ENCODE results near the gene WIPI1.
"Not testable (repeated sequence)": the region's sequence is repeated elsewhere in the genome, so short reads cannot be mapped to it uniquely, and the experiment has no call there.

Gene WIPI1, protein sequence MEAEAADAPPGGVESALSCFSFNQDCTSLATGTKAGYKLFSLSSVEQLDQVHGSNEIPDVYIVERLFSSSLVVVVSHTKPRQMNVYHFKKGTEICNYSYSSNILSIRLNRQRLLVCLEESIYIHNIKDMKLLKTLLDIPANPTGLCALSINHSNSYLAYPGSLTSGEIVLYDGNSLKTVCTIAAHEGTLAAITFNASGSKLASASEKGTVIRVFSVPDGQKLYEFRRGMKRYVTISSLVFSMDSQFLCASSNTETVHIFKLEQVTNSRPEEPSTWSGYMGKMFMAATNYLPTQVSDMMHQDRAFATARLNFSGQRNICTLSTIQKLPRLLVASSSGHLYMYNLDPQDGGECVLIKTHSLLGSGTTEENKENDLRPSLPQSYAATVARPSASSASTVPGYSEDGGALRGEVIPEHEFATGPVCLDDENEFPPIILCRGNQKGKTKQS

DNA sequence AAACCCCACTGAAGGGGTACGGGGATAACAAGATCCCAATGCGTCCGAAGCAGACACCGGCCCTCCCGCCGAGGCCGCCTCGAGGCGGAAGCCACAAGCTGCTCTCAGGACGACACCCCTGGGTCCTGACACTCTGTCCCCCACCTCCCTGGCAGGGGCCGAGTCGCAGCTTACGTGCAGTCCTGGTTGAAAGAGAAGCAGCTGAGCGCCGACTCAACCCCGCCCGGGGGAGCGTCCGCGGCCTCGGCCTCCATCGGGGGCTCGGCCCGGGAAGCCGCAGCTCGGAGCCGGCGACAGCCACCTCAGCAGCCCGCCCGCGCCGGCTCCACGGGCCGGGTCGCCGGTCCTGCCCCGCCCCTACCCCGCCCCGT is at the start of gene WIPI1:
TSS of gene WIPI1 (minus strand) at position 329 of the 371 bp plus-strand sequence. CDS start at position 254, 75 bp downstream.
- DNase-seq (ENCODE audit: low spot score) (no peak), FAIRE-seq (no peak)

DNA sequence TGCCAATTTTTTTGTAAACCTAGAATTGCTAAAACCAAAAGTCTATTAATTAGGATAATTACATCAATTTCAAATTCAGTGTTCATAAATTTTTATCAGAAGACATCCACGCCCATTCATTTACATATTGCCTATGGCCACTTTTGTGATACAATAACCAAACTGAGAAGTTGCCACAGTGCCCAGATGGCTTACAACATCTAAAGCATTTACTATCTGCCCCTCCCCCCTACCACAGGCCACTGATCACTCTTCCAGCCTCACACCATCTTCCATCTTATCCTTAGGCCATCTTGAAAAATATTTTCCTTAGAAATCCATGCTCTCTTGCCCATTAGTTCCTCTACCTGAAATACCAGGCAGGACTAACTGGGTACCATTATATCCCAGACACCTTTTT is 48.7 kb upstream of the WIPI1 start:
- no peak for FAIRE-seq

DNA sequence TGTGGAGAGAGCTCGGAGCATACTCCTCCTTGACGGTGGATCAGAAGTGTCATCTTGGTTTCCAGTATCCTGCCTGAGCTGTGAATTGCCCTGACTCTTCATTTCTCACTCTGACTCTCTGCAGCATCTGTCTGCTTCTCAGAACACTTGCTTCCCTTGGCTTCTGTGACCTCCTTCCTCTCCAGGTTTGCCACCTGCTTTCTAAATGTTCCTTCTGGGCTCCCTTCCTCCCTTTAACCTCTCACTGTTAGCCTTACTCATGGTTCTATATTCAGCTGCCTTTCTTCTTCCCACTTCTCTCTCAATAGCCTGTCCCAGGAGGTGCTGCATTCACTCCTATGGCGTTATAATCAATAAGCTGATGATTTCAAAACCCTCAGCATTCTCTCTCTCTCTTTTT is 43.8 kb upstream of the WIPI1 start:
- FAIRE-seq (no peak), DNase-seq (ENCODE audit: low spot score) (no peak)

More for the DNA sequence above, 48.7 kb upstream of the WIPI1 start:
- no peak for DNase-seq (ENCODE audit: low spot score)

DNA sequence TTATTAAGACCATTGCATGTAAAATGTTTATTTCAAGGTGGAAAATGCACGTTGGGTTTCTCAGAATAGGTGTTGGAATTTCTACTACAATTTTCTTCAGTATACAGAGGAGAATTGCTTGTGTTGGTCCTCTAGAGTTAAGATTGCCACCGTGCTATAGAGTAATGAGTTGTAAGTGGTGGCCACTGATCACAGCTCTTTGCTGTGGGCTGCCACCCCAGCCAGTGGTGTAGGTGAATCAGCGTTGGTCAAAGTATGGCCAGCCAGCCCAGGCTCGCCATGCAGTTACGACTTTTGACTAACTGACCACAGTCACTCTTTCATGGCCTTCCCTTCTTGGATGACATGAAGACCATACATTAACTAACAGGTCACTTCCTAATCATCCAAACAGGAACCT is 42.3 kb upstream of the WIPI1 start:
- no peak for FAIRE-seq
- peak; percentile 11 for DNase-seq (ENCODE audit: low spot score)

DNA sequence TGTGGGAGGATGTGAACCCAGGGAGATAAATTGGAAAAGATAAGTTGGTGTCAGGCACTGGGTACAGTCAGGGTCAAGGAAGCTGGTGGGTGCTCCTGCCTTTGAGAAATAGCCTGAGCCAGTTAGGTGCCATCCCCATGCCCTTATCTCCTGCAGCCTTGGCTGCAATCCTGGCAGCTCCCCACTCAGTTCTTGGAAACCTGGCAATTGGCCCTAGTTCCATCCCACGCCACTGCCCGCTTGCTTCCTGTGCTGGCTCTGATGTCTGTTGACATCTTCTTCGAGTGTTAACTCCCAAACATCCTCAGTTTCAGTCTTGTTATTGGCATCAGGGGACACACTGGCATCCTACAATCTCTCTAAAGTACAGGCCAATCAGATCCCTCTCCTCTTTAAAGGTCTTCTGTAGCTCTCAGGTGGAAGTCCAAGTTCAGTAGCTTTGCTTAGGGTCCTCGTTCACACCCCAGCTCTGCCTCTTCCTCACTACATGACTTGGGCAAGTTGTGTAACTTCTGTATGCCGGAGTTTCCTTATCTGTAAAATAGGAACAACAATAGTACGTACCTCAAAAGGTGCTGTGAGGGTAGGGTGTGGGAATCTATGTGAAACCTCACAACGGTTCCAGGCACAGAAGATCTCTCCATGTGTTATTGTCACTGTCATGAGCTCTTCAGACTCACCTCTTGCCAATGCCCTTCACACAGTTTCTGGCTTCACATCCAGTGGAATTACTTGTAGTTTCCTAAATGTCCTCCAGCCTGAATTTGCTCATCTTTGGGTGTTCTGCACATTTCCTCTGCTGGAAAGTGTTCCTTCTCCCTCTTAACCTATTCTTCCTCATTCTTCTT is 41.4 kb upstream of the WIPI1 start:
- FAIRE-seq (no peak), DNase-seq (ENCODE audit: low spot score) (no peak)

DNA sequence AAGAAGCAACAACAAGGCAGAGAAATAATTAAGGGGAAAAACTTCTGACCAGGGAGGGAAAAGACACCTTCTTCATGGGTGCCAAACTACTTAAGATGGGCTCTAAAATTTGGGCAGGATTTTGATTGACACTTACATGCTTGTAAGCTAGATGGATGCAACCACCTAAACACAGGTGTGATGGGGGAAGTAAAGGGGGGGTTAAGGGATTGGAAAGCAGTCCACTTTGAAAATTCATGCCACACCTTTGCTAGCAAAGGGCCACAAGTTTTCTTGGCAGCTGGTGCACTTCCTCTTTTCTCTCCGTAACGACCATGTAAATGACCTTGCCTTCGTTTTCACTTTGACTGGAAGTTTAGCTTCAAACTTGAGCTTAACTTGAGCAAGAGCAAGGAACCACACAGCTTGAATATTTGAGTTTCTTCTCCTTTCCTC is 40.6 kb upstream of the WIPI1 start:
- DNase-seq (ENCODE audit: low spot score) (no peak), FAIRE-seq (no peak)

DNA sequence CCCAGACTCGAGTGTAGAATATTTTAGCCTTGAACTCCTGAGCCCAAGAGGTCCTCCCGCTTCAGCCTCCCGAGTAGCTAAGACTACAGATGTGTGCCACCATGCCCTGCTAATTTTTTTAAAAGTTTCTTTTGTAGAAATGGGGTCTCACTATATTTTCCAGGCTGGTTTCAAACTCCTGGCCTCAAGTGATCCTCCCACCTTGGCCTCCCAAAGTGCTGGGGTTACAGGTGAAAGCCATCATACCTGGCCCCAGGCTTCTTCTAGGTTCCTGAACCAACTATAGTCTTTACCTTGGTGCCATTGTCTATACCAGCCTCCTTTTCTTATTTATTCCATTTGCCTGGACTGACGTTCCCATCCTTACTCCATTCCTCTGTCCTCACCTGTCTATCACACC is 37.8 kb upstream of the WIPI1 start:
- DNase-seq (ENCODE audit: low spot score): no peak
- FAIRE-seq: no peak

DNA sequence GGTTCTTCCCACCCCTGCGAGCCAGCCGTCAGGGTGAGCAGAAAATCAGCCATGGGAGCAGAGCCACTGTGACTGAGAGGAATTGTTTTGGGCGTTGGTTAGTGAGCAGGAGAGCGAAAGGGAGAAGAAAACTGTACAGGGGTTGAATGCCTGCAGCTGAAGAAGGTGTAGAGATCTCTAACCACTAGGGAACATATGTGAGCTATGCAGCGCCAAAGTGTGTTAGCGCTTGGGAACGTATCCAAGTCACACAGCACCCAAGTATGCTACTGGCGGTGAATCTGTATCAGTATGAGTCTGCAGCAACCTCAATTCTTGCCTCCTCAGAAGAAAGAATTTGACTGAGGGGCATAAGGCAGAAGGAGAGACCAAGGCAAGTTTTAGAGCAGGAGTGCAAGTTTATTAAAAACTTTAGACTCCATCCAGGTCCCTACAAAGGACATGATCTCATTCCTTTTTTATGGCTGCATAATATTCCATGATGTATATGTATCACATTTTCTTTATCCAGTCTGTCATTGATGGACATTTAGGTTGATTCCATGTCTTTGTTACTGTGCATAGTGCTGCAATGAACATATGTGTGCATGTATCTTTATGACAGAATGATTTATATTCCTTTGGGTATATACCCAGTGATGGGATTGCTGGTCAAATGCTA is 35.2 kb upstream of the WIPI1 start:
- DNase-seq (ENCODE audit: low spot score); FAIRE-seq: not testable (repeated sequence)

DNA sequence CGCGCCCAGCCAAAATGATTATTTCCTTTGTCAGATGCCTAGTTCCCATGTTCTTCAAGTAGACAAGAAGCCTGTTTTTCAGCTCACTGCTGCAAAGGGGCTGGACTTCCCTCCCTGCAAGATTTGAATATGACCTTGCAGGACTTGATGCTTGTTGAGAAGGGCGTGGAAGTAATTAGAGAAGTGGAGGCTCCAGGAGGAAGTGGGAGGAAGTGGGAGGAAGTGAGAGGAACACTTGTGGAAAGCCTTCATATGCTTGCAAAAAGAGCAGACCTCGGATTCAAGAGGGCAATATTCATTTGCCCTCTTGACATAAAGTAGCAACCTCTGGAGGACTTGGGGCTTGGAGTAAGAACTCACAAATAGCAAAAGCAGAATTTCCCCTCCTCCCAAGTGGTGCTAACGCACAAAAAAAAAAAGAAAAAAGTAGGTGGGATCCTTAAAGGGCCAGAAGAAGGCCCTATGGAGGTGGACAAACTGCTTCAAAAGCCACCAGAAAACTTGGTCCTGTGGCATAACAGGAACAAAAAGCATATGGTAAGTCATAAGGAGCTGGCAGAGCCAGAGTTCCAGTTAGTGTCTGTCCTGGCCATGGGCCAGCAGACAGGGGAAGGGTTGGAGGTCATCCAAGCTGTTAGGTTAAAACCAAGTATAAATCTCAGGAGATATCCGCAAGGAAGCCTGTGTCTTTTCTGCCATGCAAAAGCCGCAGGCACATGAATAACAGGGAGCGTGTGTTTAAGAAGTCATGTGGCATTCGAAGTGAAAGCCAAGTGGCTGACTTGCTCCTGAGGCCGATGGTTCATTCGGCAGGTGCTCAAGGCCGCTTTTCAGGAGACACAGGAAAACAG is 34.3 kb upstream of the WIPI1 start:
- FAIRE-seq (no peak), DNase-seq (ENCODE audit: low spot score) (no peak)

DNA sequence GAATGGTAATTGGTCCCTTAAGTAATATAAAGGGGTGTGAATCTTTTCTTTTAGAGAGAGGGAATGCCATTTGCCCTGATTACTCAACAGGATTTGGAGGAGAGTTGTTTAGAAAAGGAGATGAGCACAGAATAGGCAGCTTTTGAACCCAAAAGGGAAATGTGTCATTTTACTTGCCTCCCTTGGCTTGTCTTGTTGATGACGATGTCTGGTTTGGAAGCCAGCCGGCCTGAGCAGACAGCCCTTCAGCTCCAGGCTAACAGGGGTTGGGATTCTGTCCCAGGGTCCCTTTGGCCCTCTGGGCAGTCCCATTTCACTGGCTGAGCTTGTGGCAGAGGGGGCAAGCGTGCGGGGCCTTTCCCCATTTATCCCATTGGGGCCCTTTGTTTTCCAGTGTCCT is 32.6 kb upstream of the WIPI1 start:
- DNase-seq (ENCODE audit: low spot score): no peak

DNA sequence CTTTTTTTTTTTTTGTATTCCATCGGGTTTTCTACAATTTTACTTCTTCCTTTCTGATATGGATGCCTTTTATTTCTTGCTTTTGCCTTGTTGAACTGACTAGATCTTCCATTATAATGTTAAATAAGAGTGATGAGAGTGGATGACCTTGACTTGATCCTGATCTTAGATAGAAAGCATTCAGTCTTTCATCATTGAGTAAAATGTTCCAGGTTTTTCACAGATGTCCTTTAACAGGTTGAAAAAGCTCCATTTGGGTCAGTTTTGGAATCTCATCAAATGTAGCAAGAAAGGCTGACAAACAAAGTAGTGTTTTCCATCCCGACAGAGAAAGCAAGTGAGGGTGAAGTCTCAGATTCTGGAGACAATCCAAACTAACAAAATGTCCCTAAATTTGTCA is 27.2 kb upstream of the WIPI1 start:
- FAIRE-seq (no peak), DNase-seq (ENCODE audit: low spot score) (no peak)

More for the DNA sequence above, 32.6 kb upstream of the WIPI1 start:
- FAIRE-seq: no peak

DNA sequence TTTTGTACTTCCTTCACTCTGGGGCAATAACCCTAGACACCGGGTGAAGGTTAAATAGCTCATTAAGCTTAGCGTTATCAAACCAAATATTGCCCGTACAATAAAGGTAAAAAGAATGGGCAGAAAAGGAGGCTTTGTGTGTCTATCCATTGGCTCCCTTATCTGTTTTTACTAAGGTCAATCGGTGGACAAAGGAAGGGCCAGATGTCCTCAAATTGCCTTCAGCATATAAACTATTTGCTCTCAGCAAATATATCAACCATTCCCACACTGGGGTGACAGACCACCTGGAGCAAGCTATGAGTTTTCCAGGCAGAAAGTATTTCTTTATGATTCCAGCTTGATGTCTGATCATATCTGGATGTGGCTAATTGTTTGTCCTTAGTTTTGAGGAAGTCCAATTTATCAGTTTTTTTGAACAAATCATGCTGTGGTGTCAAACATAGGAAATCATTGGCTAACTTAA is 25.3 kb upstream of the WIPI1 start:
- DNase-seq (ENCODE audit: low spot score) (no peak), FAIRE-seq (no peak)

DNA sequence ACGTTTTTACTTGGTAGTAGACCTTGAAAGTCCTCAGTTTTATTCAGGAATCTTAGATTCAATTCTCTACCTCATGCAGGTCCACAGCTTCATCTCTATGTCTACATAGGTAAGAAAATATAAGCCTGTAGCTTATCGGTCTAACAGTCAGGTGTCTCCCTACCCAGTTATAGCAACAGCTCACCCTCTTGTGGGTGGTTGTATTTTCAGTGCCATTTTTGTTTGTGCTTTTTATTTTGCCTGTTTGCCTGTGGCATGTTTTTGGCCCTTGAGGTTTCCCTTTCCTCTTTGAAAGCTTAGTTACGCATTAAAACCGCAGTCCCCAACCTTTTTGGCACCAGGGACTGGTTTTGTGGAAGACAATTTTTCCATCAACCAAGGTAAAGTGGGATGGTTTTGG is 23.6 kb upstream of the WIPI1 start:
- FAIRE-seq: no peak
- DNase-seq (ENCODE audit: low spot score): no peak

DNA sequence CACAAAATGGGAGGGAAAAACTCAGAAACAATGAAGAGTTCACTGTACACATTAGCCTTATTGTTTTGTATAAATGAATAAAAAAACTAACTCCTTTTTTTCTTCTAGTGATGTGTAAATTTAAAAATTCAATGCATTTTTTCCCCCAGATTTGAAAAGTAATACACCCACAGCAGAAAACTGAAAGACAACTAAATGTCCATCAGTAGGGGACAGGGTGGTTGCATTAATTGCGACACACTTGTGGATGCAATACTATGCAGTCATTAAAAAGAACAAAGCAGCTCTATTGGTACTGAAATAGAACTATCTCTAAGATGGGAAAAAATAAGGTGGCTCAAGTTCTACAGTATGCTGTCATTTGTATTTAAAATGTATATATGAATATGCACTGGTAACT is 13.7 kb upstream of the WIPI1 start:
- DNase-seq (ENCODE audit: low spot score): no peak

DNA sequence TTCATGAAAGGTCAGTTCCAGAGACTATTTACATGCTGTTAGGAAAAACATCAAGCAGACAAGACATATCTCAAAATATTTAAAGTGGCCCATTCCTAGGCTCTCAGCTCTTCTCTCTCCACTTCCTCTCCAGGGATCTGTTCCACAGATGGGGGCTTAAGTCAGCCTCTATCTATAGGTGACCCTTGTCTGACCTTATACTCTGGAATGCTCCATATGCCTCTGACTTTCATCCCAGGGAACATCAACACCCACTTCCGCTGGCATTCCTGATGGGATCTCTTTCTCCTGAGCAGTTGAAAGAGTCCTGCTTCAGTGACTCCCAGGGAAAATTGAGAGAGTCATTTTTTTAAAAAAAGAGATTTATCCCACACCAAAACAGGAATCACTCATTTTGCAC is 11.5 kb upstream of the WIPI1 start:
- DNase-seq (ENCODE audit: low spot score) (peak; percentile 39), FAIRE-seq (no peak)

More for the DNA sequence above, 13.7 kb upstream of the WIPI1 start:
- FAIRE-seq: no peak

DNA sequence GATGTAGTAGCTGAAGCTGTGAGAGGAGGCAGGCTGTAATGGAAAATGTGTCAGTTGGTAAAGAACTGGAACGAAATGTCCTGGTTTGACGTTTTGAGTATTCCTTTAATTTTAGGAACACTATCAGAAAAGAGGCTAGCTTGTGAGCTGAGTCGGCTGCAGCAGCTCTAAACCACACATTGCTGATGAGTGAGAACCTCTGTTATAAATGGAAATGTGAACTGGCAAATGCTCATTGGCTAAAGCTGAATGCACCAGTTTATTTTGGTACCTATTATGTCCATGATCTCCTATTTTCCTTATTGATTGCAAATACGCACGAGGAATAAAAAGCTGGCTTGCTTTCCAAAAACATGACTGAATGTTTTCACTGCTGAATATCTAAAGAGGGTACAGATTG is 11.0 kb upstream of the WIPI1 start:
- DNase-seq (ENCODE audit: low spot score): no peak
- FAIRE-seq: no peak

DNA sequence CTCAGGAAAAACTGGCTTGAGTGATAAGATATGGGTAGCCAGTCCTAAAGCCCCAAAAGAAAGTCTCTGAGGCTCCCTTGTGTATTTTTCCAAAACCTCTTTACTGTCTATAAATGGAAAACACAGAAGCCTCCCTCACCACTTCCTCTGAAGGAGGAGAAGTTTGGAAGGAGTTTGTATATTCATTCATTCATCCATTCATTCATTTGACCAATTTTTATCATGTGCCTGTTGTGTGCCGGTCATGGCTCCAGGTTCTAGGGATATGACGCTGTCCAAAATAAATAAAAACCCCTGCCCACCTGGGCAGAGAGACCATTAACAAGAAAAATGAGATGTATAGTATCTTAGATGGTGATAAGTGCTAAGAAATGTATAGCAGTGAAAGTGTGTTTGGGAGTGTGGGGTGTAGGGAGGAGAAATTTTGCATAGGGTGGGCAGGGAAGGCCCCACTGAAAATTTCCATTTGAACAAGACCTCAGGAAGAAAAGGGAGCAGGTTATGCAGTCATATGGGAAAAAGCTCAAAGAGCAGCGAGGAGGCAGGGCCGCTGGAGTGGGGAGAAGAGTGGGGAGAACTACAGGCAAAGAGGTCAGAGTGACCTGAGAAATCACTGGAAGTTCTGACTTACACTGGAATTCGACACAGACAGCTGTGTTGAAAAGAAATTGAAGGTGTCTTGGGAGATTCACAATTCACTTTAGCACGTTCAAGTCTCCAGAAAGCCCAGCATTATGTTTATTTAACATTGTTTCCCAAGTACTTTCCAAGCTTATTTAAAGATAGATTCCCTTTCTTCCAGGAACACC is 6.1 kb upstream of the WIPI1 start:
- DNase-seq (ENCODE audit: low spot score): no peak
- FAIRE-seq: no peak

DNA sequence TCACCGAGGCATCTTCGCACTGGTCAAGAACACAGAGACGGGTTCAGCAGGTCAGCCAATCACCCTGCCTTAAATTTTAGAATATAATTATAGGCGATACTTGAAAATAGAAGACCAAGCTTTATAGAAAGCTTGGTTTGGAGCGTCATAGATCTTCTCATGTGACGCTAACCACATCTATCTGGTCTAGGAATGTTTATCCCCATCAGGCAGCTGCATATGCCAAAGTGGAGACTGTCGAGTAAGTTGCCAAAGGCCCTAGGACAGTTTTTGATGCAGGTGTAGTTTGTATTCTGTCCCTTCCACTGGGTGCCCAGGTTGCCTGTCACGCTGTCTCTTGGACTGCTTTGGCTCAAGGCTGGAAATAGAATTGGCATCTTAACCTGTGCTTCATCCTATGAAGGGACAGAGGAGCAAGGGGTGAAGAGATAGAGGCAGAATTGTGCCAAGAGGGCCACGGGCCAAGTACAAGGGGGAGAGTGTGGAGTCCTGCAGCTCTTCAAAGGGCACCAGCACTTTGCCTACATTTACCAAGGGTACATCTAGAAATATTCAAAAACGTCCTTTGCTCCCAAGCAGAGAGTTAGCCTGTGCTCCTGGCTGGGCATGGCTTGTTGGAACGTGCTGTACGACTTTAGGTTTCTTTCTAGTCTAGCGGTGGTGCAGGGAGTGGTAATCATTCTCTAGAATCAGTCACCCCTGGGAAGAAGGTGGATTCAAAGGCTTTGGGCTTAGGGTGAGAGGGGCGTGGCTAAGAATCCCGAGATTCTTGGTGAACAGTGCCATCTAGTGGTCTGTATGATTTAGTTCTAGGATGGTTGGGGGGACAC is 5.3 kb upstream of the WIPI1 start:
- DNase-seq (ENCODE audit: low spot score) (peak; percentile 64), FAIRE-seq (peak; percentile 76)

DNA sequence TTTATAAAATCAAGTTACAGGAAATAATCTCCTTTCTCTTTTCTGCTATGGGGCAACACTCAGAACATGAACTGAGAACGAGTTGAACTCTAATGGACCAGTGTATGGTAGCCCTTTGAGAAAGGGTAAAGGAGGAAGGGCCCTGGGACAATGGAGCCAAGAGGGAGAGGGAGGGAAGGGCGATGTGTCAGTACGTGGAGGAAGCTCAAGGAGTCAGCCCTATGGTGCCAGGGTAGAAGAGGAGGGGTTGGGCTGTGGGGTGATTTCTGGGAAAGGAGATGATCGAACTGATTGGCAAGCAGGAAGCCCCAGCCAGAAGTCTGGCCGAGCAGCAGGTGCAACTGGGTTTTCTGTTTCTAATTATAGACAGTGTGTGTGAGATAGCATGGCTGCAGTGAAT is 4.3 kb upstream of the WIPI1 start:
- FAIRE-seq (no peak), DNase-seq (ENCODE audit: low spot score) (no peak)
